Transverse colon (tissue), 4 donors: ENCODE results near the gene CECR2.

Experiments used
- CTCF ChIP-seq, 5 experiments: fragments of 200-600 bp in 3 of 5; fragments of 450-650 bp in 2 of 5; sonication (generic) in 3 of 5; IDR thresholded peaks; 1 replicate in 2 of 5; 2 replicates in 3 of 5; pipeline ENCODE4 v1.5.1; 2016 to 2017; ENCODE audit warnings: antibody characterized with exemption in 5 of 5, inconsistent platforms in 3 of 5, mild to moderate bottlenecking in 2 of 5, moderate library complexity in 1 of 5
- EP300 ChIP-seq: sonication (generic); formaldehyde crosslinking; IDR thresholded peaks from one replicate; pipeline ENCODE4 v1.6.1; 2017; ENCODE audit warnings: antibody characterized with exemption, low read depth
- POLR2A ChIP-seq: fragments of 450-650 bp; IDR thresholded peaks from one replicate; pipeline ENCODE4 v1.6.1; 2016; ENCODE audit warnings: antibody characterized with exemption, mild to moderate bottlenecking, moderate library complexity
- POLR2AphosphoS5 ChIP-seq, 3 donors: sonication (generic); formaldehyde crosslinking; IDR thresholded peaks; one replicate each; pipeline ENCODE4 v1.6.1; 2016; ENCODE audit warnings: antibody characterized with exemption in 3 of 3

GRCh38 chr22:17576470-17576869 lies 207.2 kb downstream of the CECR2 start:
- TF ChIP-seq CTCF (IDR thresholded peaks at IDR 0.05) (no peak), POLR2A (no peak), EP300 (no peak), POLR2AphosphoS5 (IDR thresholded peaks at IDR 0.05) (no peak)
